D721Med (cell line): ENCODE results near the gene NTN4.

Experiments used
- DNase-seq: peaks from one replicate; pipeline ENCODE4 v3.0.0; 2011; ENCODE audit warnings: low spot score; ENCODE audit not compliant: insufficient read length
- FAIRE-seq: peaks from 2 replicates; lab custom pipeline; 2011; peaks lifted over from hg19 to GRCh38; lab: Jason Lieb, UNC
- TF ChIP-seq, protein P1 (sequence below): IDR thresholded peaks from 2 replicates; pipeline ENCODE4 v1.5.1; 2012; ENCODE audit warnings: mild to moderate bottlenecking, control low read depth; ENCODE audit not compliant: insufficient read depth; ENCODE audit errors: missing control alignments

NTN4 gene

DNA sequence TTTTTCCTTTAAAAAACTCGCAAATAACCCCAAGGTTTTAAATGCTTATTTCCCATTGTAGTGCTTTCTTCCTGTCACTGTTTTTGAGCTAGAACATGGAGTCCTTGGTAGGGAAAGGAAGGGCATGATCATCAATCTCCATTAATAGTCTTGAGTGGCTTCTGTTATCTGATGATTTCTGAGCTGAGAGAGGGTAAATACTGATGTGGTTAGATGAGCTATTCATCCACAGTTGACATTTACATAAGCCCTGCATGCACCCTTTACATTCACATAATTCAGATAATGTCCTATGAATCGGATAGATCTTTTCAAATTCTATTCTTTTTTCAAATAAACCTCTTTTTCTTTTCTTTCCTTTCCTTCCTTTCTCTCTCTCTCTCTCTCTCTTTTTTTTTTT lies 81.4 kb downstream of the NTN4 start:
- TF ChIP-seq, protein P1, sequence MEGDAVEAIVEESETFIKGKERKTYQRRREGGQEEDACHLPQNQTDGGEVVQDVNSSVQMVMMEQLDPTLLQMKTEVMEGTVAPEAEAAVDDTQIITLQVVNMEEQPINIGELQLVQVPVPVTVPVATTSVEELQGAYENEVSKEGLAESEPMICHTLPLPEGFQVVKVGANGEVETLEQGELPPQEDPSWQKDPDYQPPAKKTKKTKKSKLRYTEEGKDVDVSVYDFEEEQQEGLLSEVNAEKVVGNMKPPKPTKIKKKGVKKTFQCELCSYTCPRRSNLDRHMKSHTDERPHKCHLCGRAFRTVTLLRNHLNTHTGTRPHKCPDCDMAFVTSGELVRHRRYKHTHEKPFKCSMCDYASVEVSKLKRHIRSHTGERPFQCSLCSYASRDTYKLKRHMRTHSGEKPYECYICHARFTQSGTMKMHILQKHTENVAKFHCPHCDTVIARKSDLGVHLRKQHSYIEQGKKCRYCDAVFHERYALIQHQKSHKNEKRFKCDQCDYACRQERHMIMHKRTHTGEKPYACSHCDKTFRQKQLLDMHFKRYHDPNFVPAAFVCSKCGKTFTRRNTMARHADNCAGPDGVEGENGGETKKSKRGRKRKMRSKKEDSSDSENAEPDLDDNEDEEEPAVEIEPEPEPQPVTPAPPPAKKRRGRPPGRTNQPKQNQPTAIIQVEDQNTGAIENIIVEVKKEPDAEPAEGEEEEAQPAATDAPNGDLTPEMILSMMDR: no peak
- DNase-seq: no peak
- FAIRE-seq: no peak

DNA sequence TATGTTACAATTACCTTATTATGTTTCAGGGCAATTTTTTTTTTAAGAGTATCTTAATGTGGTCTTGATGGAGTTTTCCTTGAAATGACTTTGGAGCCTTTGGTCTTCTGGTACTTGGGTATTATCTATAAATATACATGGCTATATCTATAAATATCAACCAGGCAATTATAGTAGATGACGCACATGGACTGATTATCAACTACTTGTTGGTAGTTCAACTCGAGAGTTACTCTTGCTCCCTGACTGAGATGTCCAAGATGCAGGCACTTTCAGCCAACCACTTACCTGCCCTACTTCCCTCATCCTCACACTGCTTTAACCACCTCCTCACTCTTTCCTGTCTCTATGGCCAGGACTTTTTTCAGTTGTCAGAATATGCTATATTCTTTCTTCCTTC lies 85.4 kb downstream of the NTN4 start:
- DNase-seq: no peak
- FAIRE-seq: no peak

GRCh38 chr12:95703986-95704385 lies 86.6 kb downstream of the NTN4 start:
- no peak for FAIRE-seq

More for the DNA sequence above, 85.4 kb downstream of the NTN4 start:
- TF ChIP-seq, protein P1: no peak

GRCh38 chr12:95701722-95702418 lies 88.7 kb downstream of the NTN4 start:
- DNase-seq (no peak), FAIRE-seq (no peak)
- TF ChIP-seq, protein P1: no peak

More at GRCh38 chr12:95703986-95704385, 86.6 kb downstream of the NTN4 start:
- TF ChIP-seq, protein P1: no peak
- DNase-seq: no peak

DNA sequence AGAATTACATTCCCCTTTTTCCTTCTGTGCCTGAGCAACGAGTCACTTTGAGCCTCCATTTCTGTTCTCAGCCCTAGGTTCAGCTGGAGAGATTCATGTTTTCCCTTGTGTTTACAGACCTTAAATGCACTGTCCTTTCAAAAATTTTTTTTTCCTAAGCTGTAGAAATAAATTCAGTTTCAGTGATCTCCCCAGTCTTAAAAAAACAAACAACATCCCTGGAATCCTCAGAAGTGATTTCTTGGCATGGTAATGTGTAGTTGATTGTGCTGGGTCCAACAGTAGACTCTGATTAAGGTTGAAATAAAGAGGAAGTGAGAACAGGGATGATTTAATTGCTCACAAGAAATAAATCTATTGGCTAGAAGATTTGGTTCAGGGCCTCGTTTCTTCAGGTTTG lies 89.3 kb downstream of the NTN4 start:
- TF ChIP-seq, protein P1: no peak
- DNase-seq: no peak
- no peak for FAIRE-seq

DNA sequence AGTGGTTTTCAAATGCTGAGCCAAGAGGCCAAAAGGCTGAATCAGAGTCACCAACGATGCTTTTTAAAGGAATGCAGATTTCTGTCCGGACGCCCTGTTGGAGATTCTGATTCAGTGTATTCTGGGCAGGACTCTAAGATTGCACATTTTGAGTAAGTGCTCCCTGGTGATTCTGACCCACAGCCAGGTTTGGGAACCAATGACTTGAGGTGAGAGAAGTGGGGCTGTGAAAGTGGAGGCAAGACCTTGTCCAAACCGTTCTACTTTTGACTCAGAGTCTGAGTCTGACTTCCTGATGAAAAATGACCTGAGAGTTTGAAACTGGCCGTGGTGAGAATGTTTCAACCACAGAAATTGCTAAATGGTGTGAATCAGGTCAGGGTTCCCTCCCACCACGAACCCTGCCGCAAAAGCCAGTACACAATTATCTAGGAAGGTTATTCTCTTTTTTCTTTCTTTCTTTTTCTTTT lies 90.2 kb downstream of the NTN4 start:
- FAIRE-seq (no peak), DNase-seq (no peak)
- TF ChIP-seq, protein P1: no peak

DNA sequence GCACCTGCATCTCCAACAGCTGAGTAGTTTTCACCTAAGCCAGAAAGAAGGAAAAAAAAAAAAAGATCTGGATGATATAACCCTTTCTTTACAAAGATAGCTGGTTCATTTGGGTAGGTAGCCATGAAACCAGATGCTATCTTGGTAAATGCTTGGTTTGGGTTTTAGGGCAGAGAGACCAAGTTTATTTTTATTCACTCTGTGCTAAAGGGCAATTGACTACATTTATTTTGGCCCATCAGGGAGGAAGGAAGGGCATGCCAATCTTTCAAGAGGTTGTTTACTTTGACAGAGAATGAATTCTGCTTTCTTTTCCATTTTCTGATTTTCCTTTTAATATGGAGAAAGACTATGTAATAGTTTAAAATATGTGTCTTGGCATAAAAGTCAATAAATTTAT lies 91.0 kb downstream of the NTN4 start:
- no peak for DNase-seq
- TF ChIP-seq, protein P1: no peak
- FAIRE-seq: no peak
